Uterus (tissue), 4 donors: Measurements from ENCODE around the gene CRELD1. TPM values are rescaled to one million over a fixed set of nuclear protein-coding genes. Genes with fewer than 3 reads are reported as not detected.

Source experiments
- DNase-seq, 2 donors: peaks; one replicate each; pipeline ENCODE4 v3.0.0-alpha.2; 2019 to 2020
- H3K27ac ChIP-seq, 2 donors: fragments of 200-600 bp; sonication (generic); 1 replicate in 1 of 2; 2 replicates in 1 of 2; pipeline ENCODE4 v1.5.1; 2016 to 2018
- H3K27me3 ChIP-seq, 2 donors: fragments of 200-600 bp; sonication (generic); one replicate each; pipeline ENCODE4 v1.5.1; 2018 to 2019; ENCODE audit warnings: control low read depth in 1 of 2
- H3K36me3 ChIP-seq, 2 donors: fragments of 200-600 bp; sonication (generic); one replicate each; pipeline ENCODE4 v1.5.1; 2019; ENCODE audit warnings: control low read depth in 1 of 2
- H3K4me1 ChIP-seq, 2 donors: fragments of 200-600 bp; sonication (generic); one replicate each; pipeline ENCODE4 v1.5.1; 2018 to 2019; ENCODE audit warnings: control low read depth in 1 of 2
- H3K4me3 ChIP-seq, 2 donors: fragments of 200-600 bp; sonication (generic); 1 replicate in 1 of 2; 2 replicates in 1 of 2; pipeline ENCODE4 v1.5.1; 2018 to 2019; ENCODE audit warnings: mild to moderate bottlenecking in 1 of 2
- H3K9me3 ChIP-seq, 2 donors: fragments of 200-600 bp; sonication (generic); one replicate each; pipeline ENCODE4 v1.5.1; 2019; ENCODE audit warnings: control low read depth in 1 of 2
- POLR2A ChIP-seq, 2 donors: fragments of 450-650 bp; IDR thresholded peaks; one replicate each; pipeline ENCODE4 v1.6.1; 2016; ENCODE audit warnings: antibody characterized with exemption in 2 of 2, mild to moderate bottlenecking in 1 of 2, moderate library complexity in 1 of 2
- intact Hi-C: fragments of 100-400 bp; cut with DNase I; formaldehyde crosslinking; loops from one replicate; pipeline ENCODE4 v1.15.1; 2023; ENCODE audit warnings: low total_unique reads
- total RNA-seq, 4 donors: library from RNA; depleted of rRNA in 3 of 4; stranded (reverse); fragments of >200 nt in 3 of 4; gene quantifications; one replicate each; pipeline versions ENCODE4 v1.1.0 to v1.2.4, GENCODE V29; 2014 to 2023
- TF ChIP-seq, protein P1 (sequence below), 4 experiments: fragments of 200-600 bp in 2 of 4; fragments of 450-650 bp in 2 of 4; sonication (generic) in 2 of 4; IDR thresholded peaks; one replicate each; pipeline ENCODE4 v1.5.1; 2016 to 2019; ENCODE audit warnings: antibody characterized with exemption in 4 of 4, mild to moderate bottlenecking in 2 of 4, moderate library complexity in 1 of 4
- donor health status: DM: yes; HTN: yes; CAD: no.

The CRELD1 gene
- total RNA-seq, 4 donors from 2014 or later: 20.4 to 38.8 (median 29.1) TPM

DNA sequence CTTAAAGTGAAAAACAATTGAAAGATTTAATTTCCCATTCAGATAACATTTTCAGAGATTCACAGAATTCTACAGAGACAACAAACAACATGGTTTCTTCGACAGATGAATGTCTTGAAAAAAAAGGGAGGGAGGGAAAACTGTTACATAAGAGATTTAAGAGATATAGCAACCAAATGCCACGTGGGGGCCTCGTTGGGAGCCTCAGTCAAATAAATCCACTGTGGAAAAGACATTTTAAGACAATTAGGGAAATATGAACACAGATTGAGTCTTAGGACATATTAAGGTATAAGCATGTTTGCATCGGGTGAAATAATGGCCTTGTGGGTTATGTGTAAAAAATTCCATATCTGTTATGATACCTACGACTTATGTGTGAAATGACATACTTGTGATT lies 23.6 kb downstream of the CRELD1 start:
- no peaks in the 10 kb centered on the region for H3K27me3 ChIP-seq
- TF ChIP-seq, protein P1, sequence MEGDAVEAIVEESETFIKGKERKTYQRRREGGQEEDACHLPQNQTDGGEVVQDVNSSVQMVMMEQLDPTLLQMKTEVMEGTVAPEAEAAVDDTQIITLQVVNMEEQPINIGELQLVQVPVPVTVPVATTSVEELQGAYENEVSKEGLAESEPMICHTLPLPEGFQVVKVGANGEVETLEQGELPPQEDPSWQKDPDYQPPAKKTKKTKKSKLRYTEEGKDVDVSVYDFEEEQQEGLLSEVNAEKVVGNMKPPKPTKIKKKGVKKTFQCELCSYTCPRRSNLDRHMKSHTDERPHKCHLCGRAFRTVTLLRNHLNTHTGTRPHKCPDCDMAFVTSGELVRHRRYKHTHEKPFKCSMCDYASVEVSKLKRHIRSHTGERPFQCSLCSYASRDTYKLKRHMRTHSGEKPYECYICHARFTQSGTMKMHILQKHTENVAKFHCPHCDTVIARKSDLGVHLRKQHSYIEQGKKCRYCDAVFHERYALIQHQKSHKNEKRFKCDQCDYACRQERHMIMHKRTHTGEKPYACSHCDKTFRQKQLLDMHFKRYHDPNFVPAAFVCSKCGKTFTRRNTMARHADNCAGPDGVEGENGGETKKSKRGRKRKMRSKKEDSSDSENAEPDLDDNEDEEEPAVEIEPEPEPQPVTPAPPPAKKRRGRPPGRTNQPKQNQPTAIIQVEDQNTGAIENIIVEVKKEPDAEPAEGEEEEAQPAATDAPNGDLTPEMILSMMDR (IDR thresholded peaks at IDR 0.05): no peak
- TF ChIP-seq POLR2A (IDR thresholded peaks at IDR 0.05): no peak
- no peaks in the 10 kb centered on the region for H3K4me1 ChIP-seq
- H3K4me3 ChIP-seq: no peak overlapping the region
- H3K9me3 ChIP-seq: no peaks in the 10 kb centered on the region
- no peaks in the 10 kb centered on the region for H3K36me3 ChIP-seq
- intact Hi-C loops: loop anchor here (5.0 kb wide), 1 partner anchor 60 kb away; no protein-coding TSS in a partner anchor
- no peak for DNase-seq
- no peak overlapping the region for H3K27ac ChIP-seq

DNA sequence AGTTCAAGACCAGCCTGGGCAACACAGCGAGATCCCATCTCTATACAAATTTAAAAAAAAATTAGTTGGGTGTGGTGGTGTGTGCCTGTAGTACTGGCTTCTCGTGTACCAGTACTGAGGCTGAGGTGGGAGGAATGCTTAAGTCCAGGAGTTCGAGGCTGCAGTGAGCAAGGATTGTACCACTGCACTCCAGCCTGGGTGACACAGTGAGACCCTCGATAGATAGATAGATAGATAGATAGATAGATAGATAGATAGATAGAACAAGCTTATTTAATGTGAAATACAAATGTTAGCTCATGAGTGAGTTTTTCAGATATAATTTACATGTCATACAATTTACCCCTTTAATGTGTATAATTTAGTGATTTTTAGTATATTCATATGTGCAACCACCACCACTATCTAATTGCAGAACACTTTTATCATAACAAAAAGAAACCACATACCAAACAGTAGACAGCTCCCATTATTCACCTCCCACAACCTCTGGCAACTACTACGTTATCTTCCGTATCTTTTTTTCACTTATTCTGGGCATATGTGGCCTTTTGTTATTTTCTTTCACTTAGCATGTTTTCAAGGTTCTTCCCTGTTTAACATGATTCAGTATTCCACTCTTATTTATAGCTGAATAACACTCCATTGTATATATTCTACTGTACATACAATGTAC lies 31.7 kb downstream of the CRELD1 start:
- no peaks in the 10 kb centered on the region for H3K36me3 ChIP-seq

DNA sequence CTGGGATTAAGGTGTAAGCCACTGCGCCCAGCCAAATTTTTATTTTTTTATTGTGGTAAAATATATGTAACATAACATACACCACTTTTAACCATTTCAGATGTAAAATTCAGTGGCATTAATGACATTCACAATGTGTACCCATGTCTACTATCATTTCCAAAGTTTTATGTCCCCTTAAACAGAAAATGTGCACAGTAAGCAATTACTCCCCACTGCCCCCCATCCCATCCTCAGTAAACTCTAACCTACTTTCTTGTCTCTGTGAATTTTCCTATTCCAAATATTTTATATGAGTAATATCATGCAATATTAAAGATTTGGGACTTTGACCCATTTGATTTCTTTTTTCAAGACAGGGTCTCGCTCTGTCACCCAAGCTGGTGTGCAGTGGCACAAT lies 33.2 kb downstream of the CRELD1 start:
- TF ChIP-seq, protein P1 (IDR thresholded peaks at IDR 0.05): no peak
- no peak for TF ChIP-seq POLR2A (IDR thresholded peaks at IDR 0.05)
- Histone ChIP-seq H3K36me3 (no peaks in the 10 kb centered on the region), H3K4me1 (no peaks in the 10 kb centered on the region), H3K4me3 (no peak overlapping the region), H3K9me3 (no peaks in the 10 kb centered on the region), H3K27me3 (no peaks in the 10 kb centered on the region), H3K27ac (no peak overlapping the region)
- intact Hi-C loops: no loop called here
- DNase-seq: no peak

More for the DNA sequence above, 31.7 kb downstream of the CRELD1 start:
- Histone ChIP-seq H3K27ac (no peak overlapping the region), H3K27me3 (no peaks in the 10 kb centered on the region), H3K4me1 (no peaks in the 10 kb centered on the region), H3K9me3 (no peaks in the 10 kb centered on the region), H3K4me3 (no peak overlapping the region)
- TF ChIP-seq POLR2A (IDR thresholded peaks at IDR 0.05): no peak
- TF ChIP-seq, protein P1 (IDR thresholded peaks at IDR 0.05): no peak
- DNase-seq: no peak
- intact Hi-C loops: no loop called here

DNA sequence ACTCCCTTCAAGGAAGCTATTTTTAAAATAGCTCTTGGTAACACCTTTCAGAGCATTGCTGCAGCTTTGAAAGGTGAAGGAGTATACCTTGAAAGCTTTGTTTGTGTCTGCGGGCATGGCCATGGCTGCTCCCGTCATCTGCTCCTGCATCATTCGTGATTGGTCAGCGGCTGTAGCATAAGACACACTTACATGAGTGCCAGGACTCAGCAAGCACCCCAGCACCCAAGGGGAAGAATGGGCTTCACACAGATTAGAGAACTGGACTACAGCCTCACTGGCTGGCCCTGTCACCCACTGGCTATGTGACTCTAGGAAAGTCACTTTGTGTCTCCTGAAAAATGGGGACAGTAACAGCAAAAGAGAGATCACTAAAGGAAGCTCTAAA lies 36.0 kb downstream of the CRELD1 start:
- H3K36me3 ChIP-seq: no peaks in the 10 kb centered on the region
- DNase-seq: no peak
- H3K27ac ChIP-seq: no peak overlapping the region
- H3K27me3 ChIP-seq: no peaks in the 10 kb centered on the region
- H3K9me3 ChIP-seq: no peaks in the 10 kb centered on the region
- H3K4me1 ChIP-seq: no peaks in the 10 kb centered on the region
- intact Hi-C loops: no loop called here
- no peak overlapping the region for H3K4me3 ChIP-seq
- no peak for TF ChIP-seq POLR2A (IDR thresholded peaks at IDR 0.05)
- TF ChIP-seq, protein P1 (IDR thresholded peaks at IDR 0.05): no peak

DNA sequence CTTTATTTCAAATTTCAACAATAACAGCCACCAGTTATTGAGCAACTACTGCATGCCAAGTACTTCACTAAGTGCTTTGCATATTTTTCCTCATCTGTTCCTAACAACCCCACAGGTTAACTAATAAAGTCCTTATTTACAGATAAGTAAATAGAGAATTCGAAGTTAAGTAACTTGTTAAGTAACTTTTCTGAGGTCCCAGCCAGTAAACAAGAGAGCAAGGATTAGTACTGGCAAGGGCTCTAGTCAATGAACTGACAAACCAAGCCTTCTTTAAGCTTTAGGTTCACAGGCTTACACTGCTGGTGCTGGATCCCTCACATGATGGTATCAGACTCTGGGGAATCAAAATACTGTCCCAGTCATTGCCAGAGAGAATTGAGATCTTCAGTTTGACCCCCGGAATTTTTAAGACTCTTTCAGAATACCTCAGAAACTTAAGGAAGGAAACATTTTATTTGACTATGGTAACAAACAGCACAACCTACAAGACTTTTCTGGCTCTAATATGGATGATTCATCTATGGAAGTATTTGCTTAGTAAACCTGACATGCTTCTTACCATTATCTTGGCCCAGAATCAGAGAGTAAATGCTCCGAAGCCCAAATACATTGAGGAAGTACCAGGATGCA lies 36.5 kb downstream of the CRELD1 start:
- no peak for DNase-seq
- Histone ChIP-seq H3K36me3 (no peaks in the 10 kb centered on the region), H3K4me1 (no peaks in the 10 kb centered on the region), H3K4me3 (no peak overlapping the region), H3K9me3 (no peaks in the 10 kb centered on the region), H3K27me3 (no peaks in the 10 kb centered on the region), H3K27ac (no peak overlapping the region)
- intact Hi-C loops: no loop called here
- TF ChIP-seq, protein P1 (IDR thresholded peaks at IDR 0.05): no peak
- no peak for TF ChIP-seq POLR2A (IDR thresholded peaks at IDR 0.05)
